HG02759 (cell line): ENCODE data around the gene NT5DC1.

ENCODE experiments used
- ATAC-seq: cut with Tn5 transposase; IDR thresholded peaks from one replicate; pipeline ENCODE4 v1.9.1; 2021; ENCODE audit warnings: mild to moderate bottlenecking, moderate library complexity; ENCODE audit not compliant: unreplicated experiment

The NT5DC1 gene

DNA sequence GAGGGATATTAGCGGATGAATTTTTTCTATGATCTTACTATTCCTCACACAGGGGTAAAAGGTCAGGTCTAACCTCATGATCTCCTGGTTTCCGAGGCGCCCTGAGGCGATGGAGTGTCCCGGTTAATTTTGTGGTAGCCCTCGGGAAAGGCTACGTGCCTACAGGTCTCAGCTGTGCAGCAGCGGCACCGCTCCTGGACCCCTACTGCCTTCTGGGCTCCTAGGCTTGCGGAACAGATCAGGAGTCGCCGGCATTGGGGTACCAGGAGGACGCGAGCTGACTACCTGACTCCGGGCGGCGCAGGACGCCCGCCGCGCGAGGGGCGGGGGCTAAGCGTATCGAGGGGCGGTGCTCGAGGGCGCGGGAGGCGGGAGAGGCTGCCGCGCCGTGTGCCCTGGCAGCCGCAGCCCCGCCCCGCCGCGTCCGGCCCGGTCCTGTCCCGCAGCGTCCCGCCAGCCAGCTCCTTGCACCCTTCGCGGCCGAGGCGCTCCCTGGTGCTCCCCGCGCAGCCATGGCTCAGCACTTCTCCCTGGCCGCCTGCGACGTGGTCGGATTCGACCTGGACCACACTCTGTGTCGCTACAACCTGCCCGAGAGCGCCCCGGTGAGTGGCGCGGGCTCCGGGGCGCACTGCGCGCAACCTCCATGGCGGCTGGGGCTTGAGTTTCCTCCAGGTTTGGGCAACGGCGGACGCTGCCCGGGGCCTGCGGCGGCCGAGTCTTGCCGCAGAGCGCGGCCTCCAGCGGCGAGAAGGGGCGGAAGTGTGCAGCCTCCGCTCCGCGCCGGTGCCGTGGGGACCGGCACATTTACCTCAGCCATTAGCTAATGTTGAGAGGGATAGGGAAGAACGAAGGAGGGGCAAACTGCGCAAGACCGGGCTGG lies at the start of gene NT5DC1:
NT5DC1 (plus strand) TSS at position 435 of the 883 bp plus-strand sequence; CDS start at position 513, 78 bp downstream.
- ATAC-seq, result peak; percentile 89

DNA sequence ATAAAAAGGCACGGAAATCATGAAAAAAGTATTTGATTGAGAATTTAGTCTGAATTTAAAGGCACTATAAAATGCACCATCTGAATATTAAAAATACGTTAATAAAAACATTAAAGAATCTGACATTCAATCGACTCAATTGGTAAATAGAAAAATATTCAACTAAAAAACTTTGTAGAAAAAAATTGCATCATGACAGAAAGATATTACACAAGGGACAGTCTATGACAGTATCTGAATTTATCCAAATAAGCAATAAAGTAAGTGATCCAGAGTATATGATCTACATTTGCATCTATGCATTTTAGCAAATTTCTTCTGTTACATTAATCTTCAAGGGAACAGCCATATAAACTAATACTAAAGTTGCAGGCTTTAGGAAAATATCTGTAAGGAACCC lies 49.4 kb upstream of the NT5DC1 start:
- ATAC-seq, result no peak

DNA sequence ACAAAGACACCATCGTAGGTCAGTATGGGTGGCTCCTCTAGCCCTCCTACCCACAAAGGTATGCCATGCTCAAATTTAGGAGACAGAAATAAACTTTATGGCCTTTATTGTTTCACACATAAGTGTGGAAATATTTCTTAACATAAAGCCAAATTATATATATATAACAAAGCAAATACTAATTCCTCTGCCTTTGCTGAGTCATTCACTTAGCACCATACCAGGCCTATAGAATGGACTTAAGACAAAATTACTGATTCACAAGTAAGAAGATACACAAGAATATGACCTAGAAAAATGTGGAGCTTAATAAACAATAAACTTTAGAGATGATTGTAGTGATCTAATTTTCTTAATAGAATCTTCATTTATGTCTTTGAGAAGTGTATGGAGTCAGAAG lies 45.1 kb upstream of the NT5DC1 start:
- no peak for ATAC-seq

DNA sequence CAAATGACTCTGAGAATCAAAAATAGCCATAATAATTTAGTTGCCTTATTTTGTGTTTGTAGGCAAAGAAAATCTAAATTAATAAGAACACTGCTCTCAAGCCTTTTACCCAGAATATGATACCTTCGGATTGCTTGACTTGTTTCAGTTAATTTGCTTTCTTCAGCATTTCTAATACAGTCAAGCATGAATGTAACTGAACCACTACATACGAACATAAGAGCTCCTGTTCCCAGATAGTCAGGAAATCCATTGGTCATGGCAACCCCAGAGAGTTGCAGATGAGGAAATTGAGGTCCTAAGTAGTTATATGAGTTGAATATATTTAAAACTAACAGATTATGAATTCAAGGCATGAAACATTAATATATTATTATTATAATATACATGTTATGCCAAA lies 42.9 kb upstream of the NT5DC1 start:
- no peak for ATAC-seq

DNA sequence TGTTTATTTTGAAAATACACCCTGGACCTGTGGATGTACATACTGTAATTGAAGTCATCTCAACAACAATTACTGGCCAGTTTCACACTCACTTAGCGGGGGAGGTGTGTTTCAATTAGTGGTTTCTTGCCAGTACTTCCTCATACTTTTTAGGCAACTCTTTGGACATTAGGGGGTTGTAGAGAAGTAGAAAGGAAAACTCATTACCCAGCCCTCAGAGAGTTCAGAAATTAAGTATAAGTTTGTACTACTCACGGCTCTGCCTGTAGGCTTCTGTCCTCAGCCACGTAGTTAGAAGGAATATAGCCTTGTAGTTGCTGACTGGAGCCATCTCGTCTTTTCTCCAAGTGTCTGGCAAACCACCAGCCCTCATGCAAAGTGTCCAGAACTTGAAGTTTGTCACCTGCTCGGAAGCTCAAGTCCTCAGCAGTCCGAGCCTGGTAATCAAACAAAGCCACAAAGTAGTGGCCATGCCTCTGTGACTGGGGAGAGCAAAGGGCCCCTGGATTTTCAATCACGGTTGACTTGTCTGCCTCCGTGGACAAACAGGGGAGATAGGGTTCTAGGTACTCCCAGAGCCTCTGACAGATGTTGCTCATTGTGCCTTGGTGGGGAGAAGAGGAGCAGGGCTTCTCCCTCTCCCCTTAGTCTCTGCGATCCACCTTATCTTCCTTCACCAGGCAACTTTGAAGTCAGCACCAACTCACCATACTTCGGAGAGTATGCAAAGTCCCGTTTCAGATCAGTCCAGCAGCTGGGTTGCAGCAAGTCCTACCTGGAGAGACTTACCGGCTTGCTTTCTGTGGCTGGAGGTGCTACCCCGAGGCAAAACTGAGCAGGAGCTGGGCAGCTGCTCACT lies 40.7 kb upstream of the NT5DC1 start:
- peak; percentile 71 for ATAC-seq

DNA sequence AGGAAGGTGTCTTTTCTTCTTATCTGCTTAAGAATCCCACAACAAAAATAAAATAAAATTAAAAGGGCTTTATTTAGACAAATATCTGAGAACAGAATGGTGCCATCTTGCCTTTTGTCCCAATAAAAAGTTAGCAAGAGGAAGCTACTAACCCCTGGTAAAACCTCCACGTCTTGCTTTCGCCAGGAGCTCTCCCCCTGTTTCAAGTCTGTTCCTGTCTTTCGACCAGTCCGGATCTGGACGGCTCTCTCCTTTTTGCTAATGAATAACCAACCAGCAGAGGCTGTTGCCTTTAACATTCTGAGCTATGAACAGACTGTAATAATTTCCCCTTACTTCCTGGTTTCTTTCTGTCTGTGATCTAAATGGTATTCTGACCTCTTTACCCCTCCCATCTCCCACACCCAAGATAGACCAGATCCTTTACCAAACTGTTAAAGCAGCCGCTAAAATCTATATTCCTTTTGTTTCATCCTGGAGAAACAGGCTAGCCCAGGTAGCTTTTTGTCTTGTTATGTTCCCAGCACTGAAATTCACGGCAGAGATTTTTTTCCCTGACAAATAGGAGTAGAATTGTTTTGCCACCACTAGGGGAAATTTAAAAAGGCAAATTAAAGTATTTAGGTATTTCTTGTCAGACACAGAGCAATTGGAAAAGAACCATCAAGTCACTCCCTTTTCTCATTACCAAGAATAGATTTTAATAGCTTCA lies 39.9 kb upstream of the NT5DC1 start, which contains the start of gene FRK:
FRK (minus strand) TSS at position 320 of the 712 bp plus-strand sequence. CDS start 580 bp downstream, outside the sequence.
- ATAC-seq, result no peak

DNA sequence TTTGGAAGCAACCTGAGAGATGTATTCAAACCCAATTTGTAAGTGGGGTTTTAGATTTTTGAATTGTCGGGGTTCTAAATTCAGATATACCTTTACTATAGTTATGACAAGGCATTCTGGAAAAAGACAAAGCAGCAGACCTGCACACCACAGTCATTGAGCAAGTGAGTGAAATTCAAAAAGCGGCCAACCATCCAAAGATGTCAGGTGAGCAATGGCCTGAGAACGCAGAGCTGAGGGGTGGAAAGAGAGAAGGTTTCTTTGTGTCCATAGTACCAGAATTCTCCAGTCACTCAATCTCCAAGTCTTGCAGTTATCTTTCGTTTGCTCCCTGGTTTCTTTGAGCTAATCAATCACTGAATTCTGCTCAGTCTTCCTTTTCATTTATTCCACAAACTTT lies 38.2 kb upstream of the NT5DC1 start:
- no peak for ATAC-seq

DNA sequence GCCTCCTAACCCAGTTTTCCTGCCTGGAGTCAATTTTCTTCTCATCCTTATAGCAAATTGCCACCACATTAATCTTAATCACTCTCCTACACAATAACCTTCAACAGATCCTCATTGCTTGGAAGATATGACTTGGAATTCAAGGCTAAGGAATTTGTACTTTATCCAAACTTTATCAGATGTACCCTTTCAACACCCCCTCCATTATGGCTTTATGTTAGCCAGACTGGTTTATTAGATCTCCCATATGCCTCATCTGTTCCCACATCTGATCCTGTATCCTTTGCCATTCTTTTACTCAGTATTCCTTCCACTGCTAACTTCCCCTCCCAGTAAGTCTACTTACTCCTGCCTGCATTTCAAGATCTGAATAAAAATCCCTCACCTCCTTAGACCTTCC lies 36.0 kb upstream of the NT5DC1 start:
- no peak for ATAC-seq

DNA sequence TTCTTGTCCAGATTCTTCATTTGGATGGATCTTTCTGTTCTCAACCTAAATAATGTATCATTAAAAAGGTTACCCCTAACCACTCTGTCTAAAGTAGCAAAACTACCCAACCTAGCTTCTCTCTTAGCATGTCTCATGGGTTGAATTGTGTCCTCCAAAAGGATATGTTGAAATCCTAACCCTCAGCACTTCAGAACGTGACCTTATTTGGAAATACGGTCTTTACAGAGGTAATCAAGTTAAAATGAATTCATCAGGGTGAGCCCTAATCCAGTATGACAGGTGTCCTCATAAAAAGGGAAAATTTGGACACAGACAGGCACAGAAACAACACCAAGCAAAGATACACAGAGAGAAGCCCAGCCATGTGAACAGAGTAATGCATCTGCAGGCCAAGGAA lies 33.9 kb upstream of the NT5DC1 start:
- no peak for ATAC-seq

DNA sequence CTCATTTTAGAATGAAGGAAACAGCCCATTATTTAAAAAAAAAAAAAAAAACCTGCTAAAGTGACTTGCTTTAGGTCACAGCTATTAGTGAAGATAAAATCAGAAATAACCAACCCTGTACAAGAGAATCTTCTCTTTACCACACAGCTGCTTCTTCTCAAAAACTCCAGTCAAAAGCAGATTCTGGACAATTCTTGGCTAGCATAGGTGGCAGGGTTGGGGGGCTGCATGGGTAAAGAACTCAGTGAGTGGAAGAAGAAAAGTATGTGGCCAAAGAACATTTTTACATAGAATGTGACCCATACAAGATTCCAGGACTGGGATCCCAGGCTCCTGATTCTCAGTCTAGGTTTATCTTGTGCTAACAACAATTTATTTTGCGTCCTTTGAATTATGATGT lies 30.6 kb upstream of the NT5DC1 start:
- no peak for ATAC-seq

DNA sequence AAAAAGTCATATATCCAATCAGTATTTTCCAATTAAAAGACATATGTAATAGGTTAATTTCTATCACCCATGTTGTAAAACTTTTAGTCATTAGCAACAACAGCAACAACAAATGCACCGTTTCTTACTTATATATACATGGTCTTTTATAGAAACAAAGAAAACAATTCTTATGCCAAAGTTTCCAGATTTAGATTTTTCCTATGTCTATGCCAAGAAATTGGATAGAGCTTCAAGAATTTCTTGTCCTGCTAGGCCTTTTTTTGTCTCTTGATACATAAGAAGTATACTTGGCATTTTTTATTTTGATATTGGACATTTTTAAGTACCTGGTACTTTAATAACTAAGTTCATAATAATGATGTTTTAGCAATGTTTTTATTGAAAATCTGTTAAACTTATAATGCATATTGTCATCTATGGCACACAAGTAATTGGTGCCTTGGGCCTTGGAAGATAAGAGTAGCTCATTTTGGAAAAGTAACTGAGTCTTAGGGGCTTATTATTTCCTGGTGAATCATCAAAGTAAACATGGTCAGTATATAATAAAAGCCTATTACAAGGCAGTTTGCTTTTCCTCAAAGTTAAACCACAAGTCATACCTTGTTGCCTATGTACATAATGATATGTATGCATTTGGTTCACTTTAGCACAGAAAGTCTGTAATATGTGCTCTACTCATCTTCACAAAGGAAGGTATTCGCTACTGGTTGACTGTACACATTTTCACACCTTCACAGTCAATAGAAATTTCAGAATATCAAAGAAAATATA lies 29.9 kb upstream of the NT5DC1 start:
- no peak for ATAC-seq

DNA sequence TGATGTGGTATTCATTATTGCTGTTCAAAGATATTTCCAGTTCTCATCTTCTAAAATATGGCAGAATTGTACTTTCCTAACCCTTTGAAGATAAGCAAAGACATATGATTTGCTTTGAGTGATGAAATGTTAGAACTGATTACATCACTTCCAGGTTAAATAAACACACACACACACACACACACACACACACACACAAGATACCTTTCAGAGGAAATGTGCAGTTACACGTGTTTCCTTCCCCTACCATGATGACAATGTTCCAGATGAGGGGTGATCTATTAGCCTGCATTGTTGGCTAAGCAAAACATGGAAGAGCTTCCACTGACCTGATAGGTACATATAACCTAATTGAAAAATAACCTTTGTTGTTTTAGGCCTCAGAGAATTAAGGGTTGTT lies 28.3 kb upstream of the NT5DC1 start:
- no peak for ATAC-seq

DNA sequence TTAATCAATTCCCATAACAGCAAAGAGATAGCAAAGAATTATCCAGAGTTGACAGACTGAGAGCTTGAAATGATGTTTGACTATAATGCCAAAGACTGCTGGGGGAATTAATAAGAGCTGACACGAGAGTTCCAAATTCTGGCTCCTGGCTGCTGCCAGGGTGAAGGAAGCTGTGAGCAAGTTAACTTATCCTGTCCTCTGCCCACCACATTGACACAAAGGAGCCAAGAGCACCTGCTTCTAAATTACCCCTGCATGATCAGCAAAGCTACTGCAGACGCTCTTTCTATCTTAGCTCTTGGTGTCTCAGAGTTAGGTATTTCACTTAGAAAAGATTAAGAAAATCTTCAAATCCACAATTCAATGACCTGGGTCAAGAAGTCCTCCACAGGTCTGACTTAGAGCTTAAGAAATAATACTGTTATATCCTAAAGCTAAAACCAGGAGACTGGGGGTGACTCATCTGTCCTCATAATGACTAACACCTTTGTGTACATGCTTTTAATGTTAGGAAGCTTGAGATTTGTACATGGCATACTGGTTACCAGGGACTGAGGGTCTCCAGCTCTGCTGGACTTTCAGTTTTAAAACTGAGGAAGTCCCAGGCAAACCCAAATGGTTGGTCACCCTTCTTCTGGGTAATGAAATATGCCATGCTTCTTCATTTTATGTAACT lies 26.8 kb upstream of the NT5DC1 start:
- no peak for ATAC-seq

DNA sequence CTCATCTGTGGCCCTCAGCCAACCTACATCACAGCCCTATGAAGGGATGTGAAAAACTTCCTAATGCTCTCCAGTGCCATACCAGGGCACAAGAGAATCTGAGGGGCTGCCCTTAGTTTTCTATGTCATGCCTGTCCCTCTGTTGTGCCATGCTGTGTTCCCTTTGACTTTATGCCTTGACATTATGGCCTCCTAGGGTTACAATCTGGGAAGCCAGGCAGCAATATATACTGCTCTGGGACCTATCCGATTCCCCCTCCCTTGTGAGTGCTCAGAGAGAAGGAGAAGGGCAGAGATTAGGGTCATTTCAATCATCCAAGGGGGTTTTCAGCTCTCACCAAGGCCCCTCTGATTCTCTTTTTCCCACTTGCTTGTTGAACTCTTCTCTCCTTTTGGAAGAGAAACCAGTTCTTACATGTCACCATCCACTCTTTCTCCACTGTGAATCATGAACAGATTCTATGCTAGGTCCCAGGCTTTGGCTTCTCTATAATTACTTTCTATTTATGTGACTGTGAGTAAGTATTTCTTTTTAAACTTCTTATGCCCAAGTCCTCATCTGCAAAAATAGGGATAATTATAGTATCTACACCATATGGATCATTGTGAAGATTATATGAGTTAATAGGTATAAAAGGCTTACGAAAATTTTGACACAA lies 25.8 kb upstream of the NT5DC1 start:
- ATAC-seq, result no peak

DNA sequence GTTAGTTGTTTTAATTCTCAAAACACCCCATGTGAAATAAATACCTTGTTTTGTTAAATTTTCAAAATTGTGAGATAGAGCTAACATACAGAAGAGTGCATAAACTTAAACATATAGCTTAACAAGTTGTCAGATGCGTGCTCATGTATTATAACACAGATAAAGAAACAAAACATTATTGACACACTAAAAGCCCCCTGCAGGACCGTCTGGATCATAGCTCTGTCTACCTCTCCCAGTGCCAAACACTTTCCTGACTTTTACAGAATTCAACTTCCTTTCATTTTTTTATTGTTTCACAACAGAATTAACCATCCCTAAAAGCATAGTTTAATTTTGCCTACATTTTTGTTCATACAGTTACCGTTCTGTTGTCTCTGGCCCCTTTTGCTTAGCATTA lies 22.1 kb upstream of the NT5DC1 start:
- no peak for ATAC-seq

DNA sequence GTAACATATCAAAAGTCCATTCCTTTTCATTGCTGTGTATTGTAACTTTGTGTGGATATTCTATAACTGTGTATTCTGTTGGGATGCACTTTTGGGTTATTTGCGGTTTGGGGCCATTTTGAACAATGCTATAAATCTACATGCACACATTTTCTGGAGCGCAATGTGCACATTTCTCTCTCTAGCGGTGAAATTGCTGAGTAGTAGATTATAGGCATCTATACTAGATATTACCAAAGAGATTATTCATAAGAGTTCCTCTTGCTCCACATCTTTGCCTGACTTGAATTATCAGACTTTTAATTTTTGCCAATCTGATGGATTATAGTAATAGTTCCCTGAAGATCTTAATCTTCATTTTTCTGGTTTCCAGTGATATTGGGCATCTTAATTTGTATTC lies 21.7 kb upstream of the NT5DC1 start:
- ATAC-seq, result no peak

DNA sequence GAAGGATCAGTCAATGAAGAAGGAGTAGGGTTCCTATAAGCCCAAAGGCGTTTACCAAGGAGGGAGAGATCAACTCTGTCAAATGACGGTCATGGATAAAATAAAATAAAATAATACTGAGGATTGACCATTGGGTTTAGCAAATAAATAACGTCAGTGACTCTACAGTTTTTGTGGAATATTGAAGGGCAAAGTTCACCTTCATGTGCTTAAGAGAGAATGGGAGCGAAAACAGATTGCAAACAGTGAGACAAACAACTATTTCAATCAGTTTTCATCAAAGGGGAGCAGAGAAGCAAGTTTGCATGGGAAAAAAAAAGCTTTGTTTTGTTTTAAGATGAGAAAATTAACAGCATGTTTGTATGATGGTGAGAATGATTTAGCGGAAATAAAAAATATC lies 17.6 kb upstream of the NT5DC1 start:
- no peak for ATAC-seq

DNA sequence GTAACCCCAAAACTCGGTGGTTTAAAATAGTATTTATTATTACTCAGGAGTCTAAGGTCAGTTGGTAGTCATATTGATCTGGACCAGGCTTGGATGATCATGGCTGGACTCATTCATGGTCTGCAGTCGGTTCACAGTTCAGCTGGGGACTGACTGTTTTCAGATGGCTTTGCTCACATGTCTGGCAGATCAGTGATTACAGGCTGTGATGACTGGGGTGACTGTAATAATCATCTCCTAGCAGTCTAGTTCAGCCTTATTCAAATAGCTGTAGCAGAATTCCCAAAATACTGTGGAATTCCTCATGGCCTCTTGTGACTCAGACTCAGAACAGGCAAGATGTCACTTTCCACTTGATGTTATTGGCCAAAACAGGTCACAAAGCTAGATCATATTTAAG lies 16.4 kb upstream of the NT5DC1 start:
- ATAC-seq, result no peak

DNA sequence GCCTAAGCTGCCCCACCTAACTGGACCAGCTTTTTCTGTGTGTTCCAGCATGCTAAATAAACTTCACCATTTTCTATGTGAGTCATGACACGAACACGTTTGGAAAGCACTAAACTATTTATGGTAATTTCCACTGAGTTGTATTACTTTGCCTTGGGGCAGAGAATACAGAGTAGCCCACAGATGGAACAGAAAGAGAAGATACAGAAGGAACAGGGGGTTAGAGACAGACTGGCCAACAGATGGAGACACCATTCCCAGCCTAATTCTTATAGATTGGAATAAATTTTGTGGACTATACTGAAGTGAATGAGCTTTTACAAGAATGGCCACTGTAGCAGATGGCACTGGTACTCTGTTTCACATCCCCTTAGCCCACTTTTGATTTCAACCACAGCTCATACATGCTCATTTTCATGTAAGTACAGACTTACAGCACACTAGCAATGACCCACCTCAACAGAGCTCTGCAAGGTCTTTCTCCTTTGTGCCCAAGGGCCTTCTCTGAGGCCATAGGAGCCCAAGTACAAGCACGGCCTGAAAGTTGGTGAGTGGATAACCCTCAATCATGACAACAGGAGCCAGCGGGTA lies 13.1 kb upstream of the NT5DC1 start:
- peak; percentile 93 for ATAC-seq
